Vagina (tissue), 2 donors: ENCODE results near the gene CNTN5.

ENCODE experiments used
- CTCF ChIP-seq, 3 experiments: fragments of 450-650 bp in 2 of 3; fragments of 200-600 bp in 1 of 3; sonication (generic) in 1 of 3; IDR thresholded peaks; one replicate each; pipeline ENCODE4 v1.5.1; 2017 to 2019; ENCODE audit warnings: antibody characterized with exemption in 3 of 3, mild to moderate bottlenecking in 2 of 3, moderate library complexity in 2 of 3
- POLR2A ChIP-seq, 2 donors: fragments of 450-650 bp; IDR thresholded peaks; one replicate each; pipeline ENCODE4 v1.6.1; 2017; ENCODE audit warnings: antibody characterized with exemption in 2 of 2, mild to moderate bottlenecking in 2 of 2, moderate library complexity in 2 of 2

- TF ChIP-seq CTCF (IDR thresholded peaks at IDR 0.05) (no peak), POLR2A (IDR thresholded peaks at IDR 0.05) (no peak)
These were observed 932.1 kb downstream of the CNTN5 start for GRCh38 chr11:99952816-99953215.
